Lower leg skin (tissue), 3 donors: ENCODE results near the gene OR2AG1.

Source experiments
- CTCF ChIP-seq, 3 donors: fragments of 450-650 bp; IDR thresholded peaks; one replicate each; pipeline ENCODE4 v1.5.1; 2016; ENCODE audit warnings: antibody characterized with exemption in 3 of 3, mild to moderate bottlenecking in 3 of 3, moderate library complexity in 2 of 3
- POLR2A ChIP-seq, 2 donors: fragments of 450-650 bp; IDR thresholded peaks; one replicate each; pipeline ENCODE4 v1.6.1; 2016 to 2017; ENCODE audit warnings: antibody characterized with exemption in 2 of 2, mild to moderate bottlenecking in 1 of 2, moderate library complexity in 1 of 2

- TF ChIP-seq CTCF (IDR thresholded peaks at IDR 0.05) (no peak), POLR2A (IDR thresholded peaks at IDR 0.05) (no peak)
Observed at GRCh38 chr11:6778518-6778917, 4.3 kb upstream of the OR2AG1 start.
